Activated CD8-positive, alpha-beta memory T cell treated with anti-CD3 and anti-CD28 coated beads, Interleukin-2, amount 50 U/mL, for 24 hours (primary cell): ENCODE data around the gene TRIM59.

Experiments
- DNase-seq: peaks from one replicate; pipeline ENCODE4 v3.0.0-alpha.2; 2020; ENCODE audit errors: extremely low read depth

The TRIM59 gene, protein sequence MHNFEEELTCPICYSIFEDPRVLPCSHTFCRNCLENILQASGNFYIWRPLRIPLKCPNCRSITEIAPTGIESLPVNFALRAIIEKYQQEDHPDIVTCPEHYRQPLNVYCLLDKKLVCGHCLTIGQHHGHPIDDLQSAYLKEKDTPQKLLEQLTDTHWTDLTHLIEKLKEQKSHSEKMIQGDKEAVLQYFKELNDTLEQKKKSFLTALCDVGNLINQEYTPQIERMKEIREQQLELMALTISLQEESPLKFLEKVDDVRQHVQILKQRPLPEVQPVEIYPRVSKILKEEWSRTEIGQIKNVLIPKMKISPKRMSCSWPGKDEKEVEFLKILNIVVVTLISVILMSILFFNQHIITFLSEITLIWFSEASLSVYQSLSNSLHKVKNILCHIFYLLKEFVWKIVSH

DNA sequence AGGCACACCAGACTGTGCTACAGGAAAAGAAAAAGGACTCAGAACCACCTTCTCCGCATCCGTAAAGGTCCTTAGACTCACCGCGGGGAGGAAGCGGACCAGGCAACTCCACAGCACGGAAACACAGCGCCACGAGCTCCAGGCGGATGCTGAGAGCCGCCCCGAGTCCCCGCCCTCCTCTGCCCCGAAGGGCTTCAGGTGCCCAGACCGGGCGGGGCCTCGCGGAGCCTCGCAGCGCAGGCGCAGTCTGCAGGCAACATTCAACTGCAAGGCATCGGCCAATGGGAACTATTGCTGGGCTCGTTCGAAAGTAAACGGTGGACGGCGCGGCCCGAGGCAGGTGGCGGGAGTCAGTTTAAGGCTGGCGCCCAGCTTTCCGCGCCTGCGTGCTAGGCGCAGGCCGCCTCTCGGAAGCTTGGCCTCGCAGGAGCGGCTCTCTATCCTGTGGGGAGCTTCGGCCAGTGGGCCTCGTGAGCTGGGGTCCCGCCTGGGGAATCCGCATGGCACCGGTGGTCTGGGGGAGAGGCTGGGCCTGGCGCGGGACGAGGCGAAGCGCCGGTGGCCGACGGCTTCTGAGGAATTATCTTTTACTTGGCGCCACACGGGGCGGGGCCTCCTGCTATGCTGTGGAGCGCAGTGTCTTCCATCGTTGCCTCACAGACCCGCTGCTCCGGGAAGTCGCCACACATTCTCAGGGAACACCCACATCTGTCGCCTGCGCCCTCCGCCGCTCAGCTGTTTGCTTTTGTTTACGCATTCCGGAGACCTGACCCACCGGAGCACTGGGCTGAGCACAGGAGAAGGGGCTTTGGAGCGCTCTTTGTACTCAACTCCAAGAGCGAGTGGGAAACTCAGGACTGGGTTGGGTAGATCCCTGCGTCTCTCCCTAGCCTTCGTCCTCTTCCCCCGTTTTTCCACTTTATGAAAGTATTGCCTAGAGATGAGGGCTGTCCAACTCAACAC, at the start of gene TRIM59:
Gene TRIM59 (minus strand): TSS at position 151 of the 963 bp plus-strand sequence. CDS start 10,603 bp downstream, outside the sequence.
- peak; percentile 91 for DNase-seq

DNA sequence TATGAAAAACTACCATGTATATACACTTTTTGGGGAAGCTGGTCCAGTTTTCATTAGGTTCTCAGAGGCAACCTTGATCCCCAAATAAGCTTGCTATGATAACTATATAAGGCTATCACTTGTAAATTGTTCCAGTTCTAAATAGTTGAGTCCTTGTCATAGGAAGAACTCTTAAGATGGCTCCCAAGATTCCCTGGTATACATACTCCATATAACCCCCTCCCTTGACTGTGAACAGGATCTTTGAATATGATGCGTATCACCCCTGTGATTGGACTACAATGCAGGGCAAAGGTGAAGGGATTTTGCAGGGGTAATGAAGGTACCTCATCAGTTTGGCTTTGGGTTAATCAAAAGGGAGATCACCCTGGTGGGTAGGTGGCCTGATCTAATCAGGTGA, 48.6 kb upstream of the TRIM59 start:
- no peak for DNase-seq

DNA sequence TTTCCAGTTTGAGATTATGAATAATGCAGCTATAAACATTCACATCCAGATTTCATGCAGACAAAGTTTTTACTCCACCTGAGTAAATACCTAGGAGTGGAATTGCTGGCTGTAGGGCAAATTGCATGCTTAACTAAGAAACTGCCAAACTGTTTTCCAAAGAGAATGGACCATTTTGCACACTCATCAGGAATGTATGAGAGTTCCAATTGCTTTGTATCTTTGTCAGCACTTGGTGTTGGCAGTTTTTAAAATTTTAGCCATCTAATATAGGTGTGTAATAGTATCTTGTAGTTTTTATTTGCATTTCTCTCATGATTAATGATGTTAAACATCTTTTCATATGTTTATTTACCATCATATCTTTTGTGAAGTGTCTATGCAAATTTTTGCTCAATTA, 40.6 kb upstream of the TRIM59 start:
- no peak for DNase-seq

DNA sequence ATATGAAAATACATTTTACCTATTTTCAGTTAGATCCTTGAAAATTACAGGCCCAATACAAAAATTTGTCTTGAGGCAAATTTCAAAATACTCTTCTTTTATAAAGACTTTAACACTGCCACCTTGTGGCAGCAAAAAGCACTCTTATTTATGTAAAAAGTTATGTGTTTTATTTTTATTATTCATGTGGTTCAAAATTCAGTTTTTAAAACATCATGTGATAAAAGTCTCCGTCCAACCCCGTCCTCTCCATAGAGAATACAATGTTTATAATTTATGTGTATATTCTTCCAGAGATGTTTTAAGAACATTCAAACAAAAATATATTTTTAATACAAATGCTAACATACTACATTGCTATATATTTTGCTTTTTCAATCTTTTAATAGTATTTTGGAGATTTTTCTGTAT, 36.9 kb upstream of the TRIM59 start:
- DNase-seq, result no peak

DNA sequence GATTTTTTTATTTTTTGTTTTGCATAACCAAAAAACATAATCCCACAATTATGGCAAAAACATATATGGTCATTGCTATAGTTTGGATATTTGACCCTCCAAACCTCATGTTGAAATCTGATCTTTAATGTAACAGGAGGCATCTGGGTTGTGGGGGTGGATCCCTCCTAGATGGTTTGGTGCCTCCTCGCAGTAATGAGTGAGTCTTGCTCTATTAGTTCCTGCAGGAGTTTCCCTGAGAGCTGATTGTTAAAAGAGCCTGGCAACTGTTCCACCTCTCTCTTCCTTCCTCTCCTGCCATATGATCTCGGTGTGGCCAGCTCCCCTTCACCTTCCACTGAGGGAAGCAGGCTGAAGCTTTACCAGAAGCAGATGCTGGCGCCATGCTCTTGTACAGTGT, 33.2 kb upstream of the TRIM59 start:
- DNase-seq, result no peak

DNA sequence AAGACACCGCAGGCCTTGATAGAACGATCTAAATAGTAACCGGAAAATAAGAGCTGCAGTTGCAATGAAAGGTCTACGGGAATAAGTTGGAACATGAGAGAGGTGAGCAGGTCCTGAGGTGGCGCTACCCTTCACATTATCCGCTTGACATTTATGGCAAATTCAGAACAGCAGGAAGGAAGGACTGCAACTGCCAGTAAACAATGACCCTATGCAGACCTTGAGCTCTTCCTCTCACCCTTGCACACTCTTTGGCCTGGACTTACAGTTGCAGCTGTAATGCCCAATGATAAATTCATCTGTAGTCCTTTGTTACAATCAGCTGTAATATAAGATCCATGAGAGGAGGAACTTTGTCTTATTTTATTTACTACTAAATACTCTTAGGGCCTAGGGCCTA, 32.3 kb upstream of the TRIM59 start:
- DNase-seq, result no peak

DNA sequence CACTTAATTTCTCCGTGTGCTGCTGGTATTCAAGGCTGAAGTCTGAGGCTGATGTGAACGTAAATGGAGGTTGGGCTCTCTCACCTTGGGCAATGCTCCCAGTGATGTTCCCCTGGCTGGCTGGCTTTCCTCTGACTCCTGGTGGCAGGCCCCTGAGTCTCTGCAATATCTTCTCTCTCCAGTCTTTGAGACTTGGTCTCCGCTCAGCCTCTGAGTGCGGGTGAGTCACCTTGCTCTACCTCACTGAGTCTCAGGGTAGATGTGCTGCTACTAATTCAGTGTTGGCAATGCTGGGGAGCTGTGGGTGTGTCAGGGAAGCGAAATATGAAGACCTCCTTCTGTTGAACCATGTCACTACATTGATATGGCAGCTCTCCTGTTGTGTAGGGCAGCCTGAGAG, 31.3 kb upstream of the TRIM59 start:
- no peak for DNase-seq

DNA sequence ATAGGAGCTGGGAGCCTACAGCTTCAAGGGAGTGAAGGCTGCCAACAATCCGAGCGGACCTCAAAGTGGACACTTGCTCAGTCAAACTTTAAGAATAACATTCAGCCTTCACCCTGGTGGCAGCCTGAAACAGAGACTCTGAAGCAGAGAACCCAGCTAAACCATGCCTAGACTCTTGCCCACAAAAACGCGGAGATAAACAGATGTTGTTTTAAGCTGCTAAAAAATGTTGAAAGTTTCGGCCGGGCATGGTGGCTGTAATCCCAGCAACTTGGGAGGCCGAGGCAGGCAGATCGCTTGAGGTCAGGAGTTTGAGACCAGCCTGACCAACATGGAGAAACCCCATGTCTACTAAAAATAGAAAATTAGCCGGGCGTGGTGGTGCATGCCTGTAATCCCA, 29.8 kb upstream of the TRIM59 start:
- DNase-seq, result no peak

DNA sequence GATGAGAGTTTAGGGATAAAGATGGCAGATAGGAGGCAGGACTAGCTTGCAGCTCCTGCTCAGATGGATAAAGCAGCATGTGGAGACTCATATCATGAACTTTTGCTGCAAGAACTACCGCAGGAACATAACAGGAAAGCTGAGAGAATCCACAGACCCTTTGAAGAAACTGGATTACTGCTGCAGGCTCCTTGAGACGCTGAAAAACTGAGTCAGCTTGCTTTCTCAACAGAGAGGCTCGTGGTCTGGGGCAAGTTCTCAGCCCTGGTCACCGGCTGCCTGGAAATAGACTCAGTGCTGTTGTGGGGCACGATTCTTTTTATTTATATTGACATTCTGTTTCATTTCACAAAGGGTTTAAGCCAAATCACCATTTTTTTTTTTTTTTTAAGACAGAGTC, 28.8 kb upstream of the TRIM59 start:
- no peak for DNase-seq

DNA sequence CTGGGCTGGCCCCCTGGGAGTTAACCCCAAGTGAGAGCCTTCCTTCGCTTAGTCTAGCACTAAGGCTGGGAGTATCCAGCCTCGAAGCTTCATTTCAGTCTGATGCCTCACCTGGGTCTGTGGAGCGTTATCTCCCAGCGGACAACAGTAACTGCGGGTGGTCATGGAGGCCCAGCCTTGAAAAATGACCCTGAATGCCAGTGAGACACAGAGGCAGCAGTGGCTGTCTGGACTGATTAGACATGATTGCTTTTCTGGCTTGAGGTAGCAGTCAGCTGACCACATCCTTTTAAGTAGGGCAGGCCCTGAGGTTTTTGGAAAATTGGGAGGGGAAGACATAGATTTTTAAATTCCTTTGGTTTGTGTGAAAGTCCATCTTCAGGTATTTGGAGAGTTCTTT, 28.2 kb upstream of the TRIM59 start:
- DNase-seq, result no peak

DNA sequence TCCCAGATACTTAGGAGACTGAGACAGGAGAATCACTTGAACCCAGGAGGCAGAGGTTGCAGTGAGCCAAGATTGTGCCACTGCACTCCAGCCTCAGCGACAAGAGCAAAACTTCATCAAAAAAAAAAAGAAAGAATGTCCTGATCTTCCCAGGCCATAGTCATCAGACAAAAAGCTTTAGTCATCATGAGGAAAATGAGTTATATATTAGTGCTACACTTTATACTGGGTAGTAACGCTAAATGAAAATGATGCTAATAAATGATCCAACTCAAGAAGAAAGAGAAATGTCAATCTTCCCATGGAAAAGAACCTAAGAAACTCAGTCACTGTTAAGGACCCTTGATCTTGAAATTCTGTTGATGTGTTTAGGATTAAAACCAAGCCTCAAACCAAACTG, 26.3 kb upstream of the TRIM59 start:
- no peak for DNase-seq

DNA sequence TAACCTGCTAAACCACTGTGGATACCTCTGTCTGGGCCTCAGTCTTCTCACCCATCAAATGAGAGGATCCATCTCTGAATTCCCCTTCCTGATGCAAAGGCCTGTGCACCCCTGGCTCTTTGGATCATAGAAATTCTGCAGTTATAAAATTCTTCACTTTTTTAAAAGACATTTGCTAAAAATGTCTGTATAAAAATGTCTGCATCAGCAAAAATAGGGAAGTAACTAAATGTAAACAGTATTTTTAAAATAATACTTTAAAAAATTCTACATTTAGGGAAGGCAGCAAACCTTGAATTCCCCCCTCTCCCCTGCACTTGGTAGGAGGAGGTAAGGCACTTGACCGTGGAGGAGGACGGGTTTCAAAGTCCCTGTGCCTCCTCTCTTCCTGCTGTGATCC, 25.6 kb upstream of the TRIM59 start:
- no peak for DNase-seq

DNA sequence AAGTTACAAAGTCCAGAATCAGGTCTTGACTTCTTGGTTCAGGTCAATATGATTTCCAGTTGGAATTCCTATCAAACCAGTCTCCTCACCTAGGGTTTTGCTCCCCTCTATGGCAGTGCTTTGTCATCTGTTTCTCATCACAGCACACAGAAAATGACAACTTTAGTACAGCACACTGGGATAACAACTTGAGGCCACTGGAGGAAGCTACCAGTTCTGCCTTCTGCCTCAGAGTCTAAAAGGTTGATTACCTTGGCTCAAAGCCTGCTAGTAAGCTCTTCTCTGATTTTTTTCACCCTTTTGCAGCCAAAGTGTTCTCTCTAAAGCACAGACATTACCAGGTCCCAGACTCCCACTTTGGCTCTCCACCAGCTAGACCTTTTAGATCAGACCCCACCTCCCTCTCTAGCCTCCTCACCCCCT, 24.8 kb upstream of the TRIM59 start:
- DNase-seq, result no peak

DNA sequence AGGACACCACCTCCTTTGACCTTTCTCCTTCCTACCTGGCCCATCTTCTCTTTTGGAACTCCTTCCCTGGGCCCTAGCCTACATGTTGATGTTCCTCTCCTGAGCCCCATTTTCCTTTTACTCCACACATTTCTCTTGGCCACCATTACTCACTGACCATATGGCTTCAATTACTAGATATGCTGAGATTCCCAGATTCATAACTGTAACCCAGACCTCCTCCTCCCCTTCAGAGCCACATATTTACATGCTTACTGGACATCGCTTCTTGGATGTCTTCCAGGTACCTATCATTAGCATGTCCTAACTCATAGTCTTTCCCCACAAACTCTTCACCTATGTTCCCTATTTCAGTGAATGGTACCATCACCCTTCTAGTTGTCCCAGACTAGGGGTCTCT, 24.4 kb upstream of the TRIM59 start:
- DNase-seq, result no peak

DNA sequence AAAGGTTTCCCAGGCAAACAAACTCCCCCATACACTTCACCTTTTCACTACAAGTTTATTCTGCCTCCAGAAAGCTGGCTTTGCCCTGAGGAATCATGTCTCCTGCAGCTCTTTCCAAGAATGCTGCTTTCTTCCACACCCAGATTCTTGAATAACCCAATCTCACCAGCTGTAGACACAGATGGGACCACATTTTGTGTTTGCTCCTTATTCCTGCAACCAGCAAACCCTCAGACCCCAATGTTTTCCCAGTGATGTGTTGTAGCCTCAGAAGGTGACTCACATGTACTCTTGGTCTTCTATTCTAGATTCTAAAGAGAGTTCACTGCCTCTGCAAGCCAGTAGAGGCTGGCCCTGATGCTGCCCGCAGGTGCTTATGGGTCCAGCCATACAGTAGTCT, 23.6 kb upstream of the TRIM59 start:
- no peak for DNase-seq

DNA sequence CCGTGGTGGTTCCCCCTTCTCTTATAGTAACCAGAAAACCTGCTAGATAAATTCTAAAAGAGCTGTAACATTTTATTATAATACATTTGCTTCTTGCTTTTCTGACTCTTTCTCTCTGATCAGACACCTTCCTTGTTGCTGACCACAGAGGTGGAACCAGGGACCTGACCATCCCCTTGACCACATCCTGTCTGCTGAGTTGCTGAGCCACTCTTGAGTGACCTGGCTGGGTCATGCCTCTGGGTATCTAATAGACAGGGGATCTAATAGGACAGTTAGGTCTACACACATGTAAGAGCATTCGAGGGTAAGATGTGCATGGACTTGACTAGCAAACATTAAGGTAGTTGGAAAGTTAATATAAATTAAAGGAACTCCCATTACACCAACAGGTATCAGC, 22.8 kb upstream of the TRIM59 start:
- DNase-seq, result no peak

DNA sequence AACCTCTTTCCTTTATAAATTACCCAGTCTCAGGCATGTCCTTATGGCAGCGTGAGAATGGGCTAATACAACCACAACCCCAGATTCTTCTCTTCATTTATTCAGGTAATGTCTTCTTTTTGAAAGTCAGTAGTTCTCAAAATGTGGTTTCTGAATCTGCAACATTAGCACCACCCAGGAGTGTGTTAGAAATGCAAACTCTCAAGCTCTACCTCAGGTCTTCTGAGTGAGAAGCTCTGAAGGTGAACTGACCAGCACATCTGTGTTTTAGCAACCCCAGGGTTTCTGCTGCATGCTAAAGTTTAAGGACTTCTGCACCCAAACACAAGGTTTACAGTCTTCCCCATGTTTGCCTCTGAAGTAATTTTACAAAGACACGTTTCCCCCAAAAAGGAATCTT, 22.3 kb upstream of the TRIM59 start:
- DNase-seq, result no peak

DNA sequence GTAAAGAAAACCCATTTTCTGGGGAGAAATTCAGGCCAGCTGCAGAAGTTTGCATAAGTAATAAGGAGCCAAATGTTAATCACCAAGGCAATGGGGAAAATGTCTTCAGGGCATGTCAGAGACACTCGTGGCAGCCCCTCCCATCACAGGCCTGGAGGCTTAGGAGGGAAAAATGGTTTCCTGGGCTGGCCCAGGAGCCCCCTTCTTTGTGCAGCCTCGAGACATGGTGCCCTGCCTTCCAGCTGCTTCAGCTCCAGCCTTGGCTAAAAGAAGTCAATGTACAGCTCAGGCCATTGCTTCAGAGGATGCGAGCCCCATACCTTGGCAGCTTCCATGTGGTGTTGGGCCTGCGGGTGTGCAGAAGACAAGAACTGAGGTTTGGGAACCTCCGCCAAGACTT, 20.6 kb upstream of the TRIM59 start:
- DNase-seq, result no peak

DNA sequence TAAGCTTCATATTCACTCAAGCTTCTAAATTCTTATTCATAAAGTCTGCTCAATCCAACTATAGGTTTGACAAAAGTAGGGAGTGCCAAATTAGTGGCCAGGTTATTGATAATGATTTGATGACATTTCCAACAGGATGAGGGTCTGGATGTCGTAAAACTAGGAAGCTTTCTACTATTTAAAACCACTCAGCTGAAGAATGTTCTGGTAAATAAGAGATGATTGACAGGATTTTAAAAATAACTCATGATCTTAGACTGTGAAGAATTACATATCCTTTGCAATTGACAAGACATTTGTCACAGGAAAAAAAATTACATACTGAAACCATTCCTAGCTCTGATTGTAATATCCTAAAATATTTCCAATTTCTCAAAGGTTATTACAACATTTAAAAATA, 15.4 kb upstream of the TRIM59 start:
- DNase-seq, result no peak

DNA sequence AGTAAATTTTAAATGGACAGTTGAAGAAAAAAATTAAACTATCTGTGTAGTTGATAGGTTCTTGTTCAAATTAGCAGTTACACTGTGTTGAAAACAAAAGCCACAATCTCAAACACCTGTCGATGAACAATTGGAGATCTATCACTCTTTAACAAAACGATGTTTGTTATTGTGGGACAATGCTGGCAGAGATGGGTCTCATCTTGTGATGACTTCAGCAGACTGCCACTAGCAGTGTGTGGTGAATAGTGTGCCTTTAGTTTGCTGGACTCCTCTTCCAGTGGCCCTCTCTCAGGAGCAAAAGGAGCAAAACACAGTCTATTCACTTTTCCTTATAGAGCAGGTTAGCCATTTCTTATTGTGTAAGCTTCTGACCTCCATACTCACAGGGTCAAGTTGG, 14.7 kb upstream of the TRIM59 start:
- no peak for DNase-seq

DNA sequence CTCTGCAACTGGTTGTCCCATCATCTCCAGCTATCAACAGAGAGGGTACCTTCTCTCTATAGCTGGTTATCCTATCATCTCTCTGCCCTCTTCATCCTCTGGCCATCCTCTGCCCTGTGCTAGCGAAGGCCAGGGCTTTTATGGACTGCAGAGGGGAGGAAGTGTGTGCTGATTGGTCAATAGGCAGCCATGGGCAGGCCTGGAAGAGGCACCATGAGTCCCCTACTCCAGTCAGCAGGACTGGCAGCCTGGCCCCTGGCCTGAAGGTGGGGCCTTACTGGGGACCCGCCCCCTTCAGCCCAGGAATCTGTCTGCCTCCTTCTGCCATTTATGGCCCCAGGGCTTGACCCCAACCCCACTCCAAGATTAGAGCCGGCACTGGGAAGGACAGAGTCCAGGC, 10.4 kb upstream of the TRIM59 start:
- DNase-seq, result no peak

DNA sequence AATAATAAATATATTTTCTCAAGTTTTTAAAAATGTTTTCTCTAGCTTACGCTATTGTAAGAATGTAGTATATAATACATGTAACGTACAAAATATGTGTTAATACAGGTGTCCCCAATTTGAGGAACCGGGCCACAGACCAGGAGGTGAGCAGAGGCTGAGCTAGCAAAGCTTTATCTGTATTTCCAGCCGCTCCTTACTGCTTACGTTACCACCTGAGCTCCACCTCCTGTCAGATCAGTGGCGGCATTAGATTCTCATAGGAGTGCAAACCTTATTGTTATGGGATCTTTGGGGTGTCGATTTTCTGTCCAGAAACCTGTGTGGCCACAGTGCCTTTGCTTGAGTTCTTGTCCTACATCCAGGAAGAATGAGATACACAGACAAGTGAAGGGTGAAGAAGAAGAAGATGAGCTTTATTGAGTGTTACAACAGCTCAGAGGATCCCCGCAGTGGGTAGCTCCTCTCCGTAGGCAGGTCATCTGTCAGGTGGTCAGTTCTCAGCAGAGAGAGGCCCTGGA, 9.9 kb upstream of the TRIM59 start:
- DNase-seq, result no peak

DNA sequence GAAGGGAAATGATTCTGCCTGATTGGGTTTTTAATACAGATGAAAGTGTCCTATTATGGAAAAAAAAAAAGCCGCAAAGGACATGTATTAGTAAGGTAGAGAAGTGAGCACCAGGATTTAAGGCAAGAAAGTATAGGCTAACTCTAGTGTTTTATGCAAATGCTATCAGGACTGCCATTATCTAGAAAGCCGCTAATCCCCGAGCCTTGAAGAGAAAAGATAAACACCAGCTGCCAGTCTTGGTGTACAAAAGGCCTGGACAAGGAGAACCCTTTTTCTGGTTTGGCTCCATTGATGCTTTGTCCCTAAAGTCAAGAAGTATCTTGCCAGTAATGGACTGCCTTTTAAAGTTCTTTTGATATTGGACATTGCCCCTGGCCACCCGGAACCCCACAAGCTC, 8.6 kb upstream of the TRIM59 start:
- DNase-seq, result no peak
